Lower lobe of right lung (tissue), 2 donors: ENCODE results near the gene DOK7. TPM values are rescaled to one million over a fixed set of nuclear protein-coding genes. Genes with fewer than 3 reads are reported as not detected.

Experiments
- ATAC-seq, 2 donors: fragments of 200-7000 bp; cut with Tn5 transposase; one replicate each; pipeline ENCODE4 v1.9.1; 2020 to 2022; ENCODE audit warnings: mild to moderate bottlenecking in 2 of 2, moderate library complexity in 2 of 2
- DNase-seq: peaks from one replicate; pipeline ENCODE4 v3.0.0-alpha.2; 2020
- H3K27ac ChIP-seq: fragments of 200-600 bp; one replicate; pipeline ENCODE4 v1.8.0; 2022
- H3K27me3 ChIP-seq: fragments of 200-600 bp; one replicate; pipeline ENCODE4 v1.8.0; 2022; ENCODE audit warnings: low read depth
- H3K36me3 ChIP-seq: fragments of 200-600 bp; one replicate; pipeline ENCODE4 v1.8.0; 2022; ENCODE audit warnings: mild to moderate bottlenecking
- H3K4me1 ChIP-seq: fragments of 200-600 bp; one replicate; pipeline ENCODE4 v1.8.0; 2022
- H3K4me3 ChIP-seq: fragments of 200-600 bp; one replicate; pipeline ENCODE4 v1.8.0; 2022; ENCODE audit warnings: mild to moderate bottlenecking
- H3K9me3 ChIP-seq: fragments of 200-600 bp; one replicate; pipeline ENCODE4 v1.8.0; 2022
- intact Hi-C: fragments of 100-400 bp; cut with DNase I; formaldehyde crosslinking; loops from one replicate; pipeline ENCODE4 v1.11.0; 2022
- total RNA-seq: library from RNA; stranded (reverse); fragmentation: NEBNext Ultra II Directional; extraction: Animal tissue kit (Norgen Biotek cat#: 25700); gene quantifications from one replicate; pipeline ENCODE4 v1.2.1, GENCODE V29; 2021
- TF ChIP-seq, protein P1 (sequence below): fragments of 200-600 bp; IDR thresholded peaks from one replicate; pipeline ENCODE4 v1.8.0; 2022; ENCODE audit warnings: antibody characterized with exemption, mild to moderate bottlenecking
- donor health status: DM: no; HTN: yes; CAD: no; lungs with severe emphysema.

Gene DOK7
- total RNA-seq, 1 donor from 2014 or later: 4.0 TPM

DNA sequence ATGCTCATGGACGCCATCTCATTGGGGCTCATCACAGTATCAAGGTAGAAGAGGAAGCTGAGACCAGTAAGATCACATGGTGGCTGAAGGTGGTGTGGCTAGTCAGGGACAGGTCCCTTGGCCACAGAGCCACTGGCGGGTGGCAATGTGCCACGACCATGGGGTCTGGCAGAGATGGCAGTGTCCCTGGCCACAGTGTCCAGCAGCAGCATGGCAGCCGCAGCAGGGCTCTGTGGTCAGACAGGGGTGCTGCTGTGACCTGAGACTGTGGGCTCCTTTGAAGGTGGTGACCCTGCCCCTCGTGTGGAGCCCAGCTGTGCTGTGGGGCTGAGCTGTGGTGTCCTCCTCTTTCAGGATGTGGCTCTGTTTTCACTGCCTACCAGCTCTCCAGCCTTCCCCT is 2.2 kb upstream of the DOK7 start:
- ATAC-seq (no peak), DNase-seq (no peak)
- Histone ChIP-seq H3K4me1 (peaks cover 9% of the 10 kb centered on the region), H3K9me3 (peaks cover 2% of the 10 kb centered on the region), H3K4me3 (no peak overlapping the region), H3K27me3 (peaks cover 27% of the 10 kb centered on the region), H3K27ac (peak overlapping the region; percentile 41), H3K36me3 (no peaks in the 10 kb centered on the region)
- intact Hi-C loops: no loop called here
- TF ChIP-seq, protein P1, sequence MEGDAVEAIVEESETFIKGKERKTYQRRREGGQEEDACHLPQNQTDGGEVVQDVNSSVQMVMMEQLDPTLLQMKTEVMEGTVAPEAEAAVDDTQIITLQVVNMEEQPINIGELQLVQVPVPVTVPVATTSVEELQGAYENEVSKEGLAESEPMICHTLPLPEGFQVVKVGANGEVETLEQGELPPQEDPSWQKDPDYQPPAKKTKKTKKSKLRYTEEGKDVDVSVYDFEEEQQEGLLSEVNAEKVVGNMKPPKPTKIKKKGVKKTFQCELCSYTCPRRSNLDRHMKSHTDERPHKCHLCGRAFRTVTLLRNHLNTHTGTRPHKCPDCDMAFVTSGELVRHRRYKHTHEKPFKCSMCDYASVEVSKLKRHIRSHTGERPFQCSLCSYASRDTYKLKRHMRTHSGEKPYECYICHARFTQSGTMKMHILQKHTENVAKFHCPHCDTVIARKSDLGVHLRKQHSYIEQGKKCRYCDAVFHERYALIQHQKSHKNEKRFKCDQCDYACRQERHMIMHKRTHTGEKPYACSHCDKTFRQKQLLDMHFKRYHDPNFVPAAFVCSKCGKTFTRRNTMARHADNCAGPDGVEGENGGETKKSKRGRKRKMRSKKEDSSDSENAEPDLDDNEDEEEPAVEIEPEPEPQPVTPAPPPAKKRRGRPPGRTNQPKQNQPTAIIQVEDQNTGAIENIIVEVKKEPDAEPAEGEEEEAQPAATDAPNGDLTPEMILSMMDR: no peak

DNA sequence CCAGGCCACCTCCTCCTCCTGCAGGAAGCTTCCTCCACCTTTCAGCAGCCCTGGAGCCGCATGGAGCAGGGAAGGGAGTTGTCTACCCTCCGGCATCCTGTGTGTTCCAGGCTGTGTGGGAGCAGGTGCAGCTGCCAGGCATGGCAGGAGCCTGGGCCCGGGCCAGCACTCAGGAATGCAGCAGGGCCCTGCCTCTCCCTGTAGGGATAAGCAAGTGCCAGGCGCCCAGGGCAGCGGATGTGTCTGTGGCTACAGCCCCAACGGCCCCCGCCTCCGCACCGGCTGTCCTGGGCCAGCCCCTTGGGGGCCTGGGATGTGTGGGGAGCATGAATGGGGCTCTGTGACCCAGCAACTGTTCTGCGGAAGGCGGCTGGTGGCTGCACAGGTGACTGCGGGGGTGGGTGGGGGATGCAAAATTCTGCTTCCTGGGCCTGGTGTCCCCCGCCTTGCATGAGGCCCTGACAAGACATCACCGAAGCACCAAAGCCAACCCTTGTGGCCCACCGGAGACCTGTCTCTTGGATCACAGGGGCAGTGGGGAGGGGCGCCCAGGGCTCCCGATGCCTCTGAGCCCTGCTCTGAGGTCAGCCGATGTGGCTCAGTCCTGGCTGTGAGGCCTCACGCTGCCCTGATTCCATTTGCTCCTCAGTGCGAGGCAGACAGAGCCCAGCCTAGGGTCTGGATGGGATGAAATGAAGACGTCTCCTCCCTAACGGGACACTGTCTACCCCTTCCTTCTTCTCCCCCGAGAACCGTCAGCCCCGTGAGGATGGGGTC is 1.4 kb upstream of the DOK7 start:
- Histone ChIP-seq H3K4me1 (peaks cover 9% of the 10 kb centered on the region), H3K4me3 (no peak overlapping the region), H3K36me3 (no peaks in the 10 kb centered on the region), H3K9me3 (no peaks in the 10 kb centered on the region), H3K27me3 (peaks cover 33% of the 10 kb centered on the region), H3K27ac (peak overlapping the region; percentile 41)
- ATAC-seq: peak; percentile 86
- TF ChIP-seq, protein P1: no peak
- intact Hi-C loops: no loop called here
- peak; percentile 82 for DNase-seq

DNA sequence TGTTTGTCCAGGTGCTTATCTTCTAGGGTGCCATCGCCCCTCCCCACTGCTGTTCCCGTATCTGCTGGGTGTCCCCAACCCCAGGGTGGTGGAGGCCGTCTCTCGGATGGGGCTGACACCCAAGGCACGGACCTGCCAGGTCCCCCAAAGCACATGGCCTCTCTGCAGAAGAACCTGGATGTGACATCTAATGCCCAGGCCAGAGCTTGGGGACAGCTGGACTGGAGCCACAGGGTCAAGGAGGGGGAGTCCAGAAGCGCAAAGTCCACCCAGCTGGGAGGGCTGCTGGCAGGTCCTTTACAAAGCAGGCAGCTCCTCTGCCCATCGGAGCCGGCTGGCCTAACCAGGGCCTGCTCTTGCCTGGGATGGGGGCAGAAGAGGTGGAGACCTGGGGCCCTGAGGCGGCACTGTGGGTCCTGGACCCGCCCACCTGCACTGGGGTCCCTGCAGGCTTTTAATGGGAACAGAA is 751 bp upstream of the DOK7 start:
- intact Hi-C loops: no loop called here
- no peak for DNase-seq
- ATAC-seq: peak in 1 of 2 donors; percentile 8
- Histone ChIP-seq H3K27me3 (peaks cover 34% of the 10 kb centered on the region), H3K9me3 (no peaks in the 10 kb centered on the region), H3K4me1 (peaks cover 9% of the 10 kb centered on the region), H3K27ac (no peak overlapping the region), H3K36me3 (no peaks in the 10 kb centered on the region), H3K4me3 (no peak overlapping the region)
- TF ChIP-seq, protein P1: no peak

DNA sequence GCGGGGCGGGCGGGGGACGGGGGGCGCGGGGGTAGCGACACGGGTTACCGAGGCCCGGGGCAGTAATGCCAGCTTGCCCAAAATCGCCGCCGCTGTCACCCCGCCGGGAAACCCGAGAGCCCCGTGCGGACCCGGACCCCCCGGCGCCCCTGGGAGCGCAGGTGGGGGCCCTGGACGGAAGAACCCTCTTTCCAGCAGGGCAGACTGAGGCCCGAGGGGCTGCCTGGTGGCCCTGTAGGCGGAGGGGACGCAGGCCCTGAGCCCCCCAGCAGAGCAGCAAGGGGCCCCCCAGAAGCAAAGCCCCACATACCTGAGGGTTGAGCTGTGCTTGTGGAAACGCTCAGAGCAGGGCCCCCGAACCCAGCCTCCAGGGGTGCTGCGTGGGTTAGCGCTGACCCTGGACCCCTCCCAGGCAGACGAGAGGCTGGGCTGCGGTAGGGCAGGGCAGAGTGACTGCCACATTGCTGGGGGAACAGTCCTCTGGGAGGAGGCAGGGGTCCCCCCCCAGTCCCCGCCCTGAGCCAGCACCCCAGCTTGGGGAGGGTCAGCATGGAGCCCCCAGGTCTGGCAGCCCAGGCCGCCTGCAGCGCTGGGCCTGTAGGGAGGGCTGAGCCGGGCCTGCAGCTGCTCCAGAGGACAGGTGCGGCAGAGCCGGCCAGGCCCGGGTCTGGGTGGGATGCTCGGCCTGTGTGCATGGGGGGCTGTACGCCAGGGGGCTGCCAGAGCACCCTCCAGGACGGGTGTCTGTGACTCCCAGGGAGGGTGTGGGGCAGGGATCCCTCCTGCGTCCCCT is 646 bp downstream of the DOK7 start:
- H3K36me3 ChIP-seq: no peaks in the 10 kb centered on the region
- DNase-seq (no peak), ATAC-seq (no peak)
- peaks cover 34% of the 10 kb centered on the region for H3K27me3 ChIP-seq
- H3K4me1 ChIP-seq: peaks cover 9% of the 10 kb centered on the region
- no peak overlapping the region for H3K27ac ChIP-seq
- H3K4me3 ChIP-seq: peak overlapping the region; percentile 50
- intact Hi-C loops: no loop called here
- TF ChIP-seq, protein P1: no peak
- no peaks in the 10 kb centered on the region for H3K9me3 ChIP-seq

DNA sequence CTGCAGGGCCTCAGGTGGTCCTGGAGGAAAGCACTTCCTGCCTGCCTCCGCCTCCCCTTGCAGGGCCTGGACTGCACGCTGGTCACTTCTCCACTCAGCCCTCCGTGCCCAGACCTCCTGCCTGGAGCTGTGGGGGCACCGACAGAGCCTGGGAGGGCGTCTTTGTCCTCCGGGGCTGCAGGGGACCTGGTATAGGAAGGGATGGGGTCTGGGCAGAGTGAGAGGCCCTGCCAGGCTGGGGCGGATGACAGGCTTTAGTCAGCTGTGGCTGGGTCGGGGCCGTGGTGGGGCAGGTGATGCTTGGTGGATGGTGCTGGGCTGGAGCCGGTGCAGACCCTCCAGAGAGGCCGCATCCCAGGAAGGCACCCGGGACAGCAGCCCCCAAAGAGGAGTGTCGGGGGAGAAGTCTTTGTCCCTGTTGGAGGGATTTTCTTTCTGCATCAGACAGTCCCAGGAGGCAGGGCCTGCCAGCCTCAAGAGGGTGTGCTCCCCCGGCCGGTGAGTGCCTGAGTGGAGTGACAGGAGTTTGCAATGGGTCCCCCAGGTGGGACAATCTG is 1.3 kb downstream of the DOK7 start:
- H3K4me3 ChIP-seq: no peak overlapping the region
- no peak for ATAC-seq
- intact Hi-C loops: no loop called here

More for the DNA sequence above, 1.3 kb downstream of the DOK7 start:
- TF ChIP-seq, protein P1: no peak
- Histone ChIP-seq H3K36me3 (no peaks in the 10 kb centered on the region), H3K27me3 (peaks cover 34% of the 10 kb centered on the region), H3K4me1 (peaks cover 9% of the 10 kb centered on the region), H3K27ac (no peak overlapping the region), H3K9me3 (no peaks in the 10 kb centered on the region)
- DNase-seq: no peak
